Measurements from ENCODE around the gene UBQLN4. TPM values are rescaled to one million over a fixed set of nuclear protein-coding genes. Genes with fewer than 3 reads are reported as not detected.

UBQLN4 gene
- total RNA-seq (2022; extraction: Qiagen RNA extraction; ENCODE audit: low read depth): 36.3 to 46.5 TPM (median 45.1 TPM) in 5 replicates

GRCh38 chr1:156053768-156054499, at the start of gene UBQLN4:
TSS of gene UBQLN4 (minus strand) at chr1:156053798. CDS start at chr1:156053701, 97 bp downstream.

GRCh38 chr1:156082309-156083091, 28.9 kb upstream of the UBQLN4 start, which contains the start of gene MEX3A:
TSS of gene MEX3A (minus strand) at chr1:156082465. CDS start at chr1:156081998, 467 bp downstream.

GRCh38 chr1:156060937-156061636, 7.5 kb upstream of the UBQLN4 start, which contains the start of gene RAB25:
TSS of gene RAB25 (plus strand) at chr1:156061160. CDS start at chr1:156061401, 241 bp downstream.

GRCh38 chr1:156054500-156055280, 1.1 kb upstream of the UBQLN4 start, which contains the start of gene LAMTOR2:
TSS of gene LAMTOR2 (plus strand) at chr1:156054782. CDS start at chr1:156054890, 108 bp downstream.

GRCh38 chr1:156020293-156021092, 33.1 kb downstream of the UBQLN4 start, which contains the start of gene SSR2:
TSS of gene SSR2 (minus strand) at chr1:156020951. CDS start at chr1:156020167, 784 bp downstream.

Other genes with a start within 250 kb of the UBQLN4 start
- 14.4 to 16.0 TPM (median 14.7 TPM) in 5 replicates for gene GON4L, start 196.6 kb downstream of the UBQLN4 start, total RNA-seq (2022; extraction: Qiagen RNA extraction; ENCODE audit: low read depth)
- 0.96 to 1.4 TPM (median 1.3 TPM) in 5 replicates for gene SYT11, start 194.2 kb downstream of the UBQLN4 start, total RNA-seq (2022; extraction: Qiagen RNA extraction; ENCODE audit: low read depth)
- 24.9 to 29.1 TPM (median 26.3 TPM) in 5 replicates for gene RIT1, start 142.4 kb downstream of the UBQLN4 start, total RNA-seq (2022; extraction: Qiagen RNA extraction; ENCODE audit: low read depth)
- gene KHDC4, start 119.4 kb downstream of the UBQLN4 start, total RNA-seq (2022; extraction: Qiagen RNA extraction; ENCODE audit: low read depth): 24.5 to 30.9 TPM (median 27.3 TPM) in 5 replicates
- not detected in 5 replicates for gene RXFP4, start 112.2 kb downstream of the UBQLN4 start, total RNA-seq (2022; extraction: Qiagen RNA extraction; ENCODE audit: low read depth)
- 35.4 to 46.0 TPM (median 38.5 TPM) in 5 replicates for gene ARHGEF2, start 75.3 kb downstream of the UBQLN4 start, total RNA-seq (2022; extraction: Qiagen RNA extraction; ENCODE audit: low read depth)
- gene SSR2, start 32.8 kb downstream of the UBQLN4 start, total RNA-seq (2022; extraction: Qiagen RNA extraction; ENCODE audit: low read depth): 261 to 286 TPM (median 280 TPM) in 5 replicates
- 152 to 166 TPM (median 161 TPM) in 5 replicates for gene LAMTOR2, start 984 bp upstream of the UBQLN4 start, total RNA-seq (2022; extraction: Qiagen RNA extraction; ENCODE audit: low read depth)
- gene RAB25, start 7.4 kb upstream of the UBQLN4 start, total RNA-seq (2022; extraction: Qiagen RNA extraction; ENCODE audit: low read depth): 0.31 to 0.36 TPM in 2 of 5 replicates, not detected in the others
- 2.1 to 3.1 TPM (median 2.3 TPM) in 5 replicates for gene MEX3A, start 28.7 kb upstream of the UBQLN4 start, total RNA-seq (2022; extraction: Qiagen RNA extraction; ENCODE audit: low read depth)
- gene LMNA, start 60.9 kb upstream of the UBQLN4 start, total RNA-seq (2022; extraction: Qiagen RNA extraction; ENCODE audit: low read depth): 631 to 722 TPM (median 685 TPM) in 5 replicates
- 0.34 to 0.65 TPM (median 0.41 TPM) in 5 replicates for gene SEMA4A, start 99.8 kb upstream of the UBQLN4 start, total RNA-seq (2022; extraction: Qiagen RNA extraction; ENCODE audit: low read depth)
- 25.6 to 29.8 TPM (median 29.2 TPM) in 5 replicates for gene SLC25A44, start 140.3 kb upstream of the UBQLN4 start, total RNA-seq (2022; extraction: Qiagen RNA extraction; ENCODE audit: low read depth)
- gene PMF1, start 159.2 kb upstream of the UBQLN4 start, total RNA-seq (2022; extraction: Qiagen RNA extraction; ENCODE audit: low read depth): 55.5 to 61.3 TPM (median 60.0 TPM) in 5 replicates
- 0.27 to 1.2 TPM (median 0.44 TPM) in 4 of 5 replicates, not detected in the other for gene BGLAP, start 188.4 kb upstream of the UBQLN4 start, total RNA-seq (2022; extraction: Qiagen RNA extraction; ENCODE audit: low read depth)
- gene PAQR6, start 194.3 kb upstream of the UBQLN4 start, total RNA-seq (2022; extraction: Qiagen RNA extraction; ENCODE audit: low read depth): 2.9 to 5.1 TPM (median 3.0 TPM) in 5 replicates
- 42.8 to 50.5 TPM (median 49.3 TPM) in 5 replicates for gene SMG5, start 229.0 kb upstream of the UBQLN4 start, total RNA-seq (2022; extraction: Qiagen RNA extraction; ENCODE audit: low read depth)
- gene TMEM79, start 230.5 kb upstream of the UBQLN4 start, total RNA-seq (2022; extraction: Qiagen RNA extraction; ENCODE audit: low read depth): 5.5 to 10.5 TPM (median 8.5 TPM) in 5 replicates
- gene GLMP, start 241.9 kb upstream of the UBQLN4 start, total RNA-seq (2022; extraction: Qiagen RNA extraction; ENCODE audit: low read depth): 33.8 to 48.8 TPM (median 47.3 TPM) in 5 replicates
- not detected in 5 replicates for gene VHLL, start 245.5 kb upstream of the UBQLN4 start, total RNA-seq (2022; extraction: Qiagen RNA extraction; ENCODE audit: low read depth)